ENCODE results near the gene ABCA5.
A peak's percentile ranks its signal among the peaks of the same experiment; 100 is the strongest.
"Not testable (repeated sequence)": the region's sequence is repeated elsewhere in the genome, so short reads cannot be mapped to it uniquely, and the experiment has no call there.

Gene ABCA5

DNA sequence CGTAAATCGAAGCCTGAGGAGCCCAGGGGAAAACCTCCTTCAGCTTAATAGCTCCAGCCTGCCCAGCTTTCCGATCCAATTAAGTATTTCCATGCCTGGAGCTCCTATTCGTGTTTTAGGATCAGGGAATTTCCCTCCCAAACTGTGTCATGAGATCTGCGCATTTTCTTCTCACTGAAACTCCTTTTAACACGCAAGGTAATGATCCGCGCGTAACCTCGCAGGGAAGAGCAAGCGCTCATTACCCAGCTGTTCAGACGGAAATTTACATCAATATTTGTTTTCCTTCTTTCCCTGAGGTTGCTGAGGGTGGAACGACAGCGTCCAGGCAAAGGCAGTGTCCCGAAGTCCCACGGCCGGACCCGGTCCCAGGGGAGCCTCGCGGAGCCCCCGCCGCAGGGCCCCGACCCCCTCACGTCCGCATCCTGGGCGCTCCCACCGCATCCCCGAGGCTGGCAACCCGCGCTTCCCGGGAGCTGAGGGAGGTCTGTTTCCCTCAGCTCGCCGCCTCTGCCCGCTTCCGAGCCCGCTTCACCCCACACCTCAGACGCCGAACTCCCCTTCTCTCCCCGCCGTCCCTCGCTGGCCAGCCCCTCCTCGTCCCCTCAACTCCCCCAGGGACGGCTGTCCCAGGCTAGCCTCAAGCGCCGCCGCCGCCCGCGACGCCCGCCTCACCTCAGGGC is 415 bp downstream of the ABCA5 start:
- DNase-seq, result peak; percentile 26 to 45 (median 44)

DNA sequence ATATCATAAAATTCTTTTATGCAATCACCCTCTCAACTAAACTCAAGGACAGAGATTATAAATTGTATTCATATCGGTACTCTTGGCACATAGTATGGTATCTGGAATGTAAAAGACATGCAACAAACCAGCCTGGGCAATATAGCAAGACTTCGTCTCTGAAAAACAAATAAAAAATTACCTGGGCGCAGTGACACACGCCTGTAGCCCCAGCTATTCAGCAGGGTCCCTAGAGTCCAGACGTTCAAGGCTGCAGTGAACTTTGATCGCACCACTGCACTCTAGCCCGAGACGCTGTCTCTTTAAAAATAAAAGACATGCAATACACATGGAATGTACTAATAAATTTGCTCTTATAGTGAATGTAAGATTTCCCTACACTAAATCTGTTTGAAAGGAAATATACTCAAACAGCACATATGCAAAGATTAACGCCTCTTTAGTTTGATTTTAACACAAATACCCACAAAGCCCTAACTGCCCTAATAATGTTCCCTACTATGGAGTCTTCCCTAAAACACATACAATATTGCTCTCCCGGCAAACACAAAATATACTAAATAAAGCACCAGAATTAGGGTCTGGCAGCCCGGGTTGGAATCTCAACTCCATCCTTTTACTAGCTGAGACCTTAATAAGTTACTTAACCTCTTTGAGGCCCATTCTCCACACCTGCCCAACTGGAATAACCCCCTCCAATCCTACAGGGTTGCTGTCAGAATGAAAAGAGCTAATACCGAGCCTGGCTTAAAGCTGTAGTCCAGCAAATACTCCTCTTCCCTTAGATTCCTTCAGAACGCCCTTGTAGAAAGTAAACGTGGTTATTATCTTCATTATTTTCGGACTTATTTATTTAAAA is 1.2 kb downstream of the ABCA5 start:
- DNase-seq, result no peak

DNA sequence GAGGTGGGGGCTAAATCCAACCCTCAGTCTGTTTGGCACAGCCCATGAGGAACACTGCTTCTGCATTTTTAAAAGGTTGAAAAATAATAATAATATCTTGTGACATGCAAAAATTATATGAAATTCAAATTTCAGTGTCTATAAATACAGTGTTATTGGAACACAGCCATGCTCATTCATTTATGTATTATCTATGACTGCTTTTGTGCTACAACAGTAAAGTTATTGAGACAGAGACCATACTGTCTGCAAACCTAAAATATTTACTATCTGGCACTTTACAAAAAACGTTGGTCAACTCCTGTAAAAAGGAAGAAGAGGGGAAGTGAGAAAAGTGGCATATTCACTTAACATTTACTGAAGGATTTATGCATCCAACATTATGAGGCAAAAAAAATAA is 3.1 kb downstream of the ABCA5 start:
- no peak for DNase-seq

DNA sequence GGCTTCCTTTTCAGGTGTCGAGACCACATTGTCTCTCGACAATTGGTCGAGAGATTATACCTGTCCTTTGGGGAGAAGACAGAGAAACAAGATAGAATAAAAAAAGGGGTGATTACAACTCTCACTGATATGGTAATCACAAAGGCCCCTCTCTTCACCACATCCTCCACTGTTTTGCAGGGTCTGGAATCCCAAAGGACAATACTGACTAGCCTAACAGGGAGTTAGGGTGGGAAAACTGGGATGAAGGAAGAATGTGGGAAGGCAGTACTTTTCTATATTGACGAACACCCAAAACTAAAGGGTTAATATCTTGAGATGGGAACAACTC is 6.1 kb downstream of the ABCA5 start:
- DNase-seq, result no peak

DNA sequence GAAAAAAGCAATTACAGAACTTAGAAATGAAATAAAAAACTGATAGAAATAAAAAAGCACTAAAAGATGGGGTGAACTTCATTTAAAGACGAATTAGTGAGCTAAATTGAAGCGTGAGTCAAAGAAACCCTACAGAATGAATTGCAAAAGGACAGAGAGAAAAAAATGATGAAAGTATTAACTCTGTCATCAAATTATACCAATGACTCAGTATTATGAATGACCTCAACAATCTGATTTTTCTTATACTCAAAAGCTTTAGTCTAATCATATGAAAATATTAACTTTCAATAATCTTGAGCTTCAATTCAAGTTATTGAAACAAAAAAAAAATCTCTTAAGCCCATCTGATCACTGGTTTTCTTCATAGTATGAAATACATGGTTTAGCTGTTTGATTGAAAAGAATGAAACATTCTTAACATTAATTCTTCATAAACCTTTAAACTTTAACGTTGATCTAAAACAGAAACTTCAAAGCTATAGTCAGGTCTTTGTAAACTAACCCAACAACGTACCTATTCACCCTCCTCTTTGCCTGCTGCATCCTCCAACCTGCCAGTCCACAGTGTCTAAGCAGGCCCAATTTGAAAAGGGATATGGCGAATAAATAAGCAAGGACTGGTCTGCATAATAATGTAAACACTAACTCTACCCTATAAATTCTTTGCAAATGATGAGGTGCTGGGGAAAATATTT is 6.6 kb downstream of the ABCA5 start:
- peak in 1 of 3 donors; percentile 11 for DNase-seq

DNA sequence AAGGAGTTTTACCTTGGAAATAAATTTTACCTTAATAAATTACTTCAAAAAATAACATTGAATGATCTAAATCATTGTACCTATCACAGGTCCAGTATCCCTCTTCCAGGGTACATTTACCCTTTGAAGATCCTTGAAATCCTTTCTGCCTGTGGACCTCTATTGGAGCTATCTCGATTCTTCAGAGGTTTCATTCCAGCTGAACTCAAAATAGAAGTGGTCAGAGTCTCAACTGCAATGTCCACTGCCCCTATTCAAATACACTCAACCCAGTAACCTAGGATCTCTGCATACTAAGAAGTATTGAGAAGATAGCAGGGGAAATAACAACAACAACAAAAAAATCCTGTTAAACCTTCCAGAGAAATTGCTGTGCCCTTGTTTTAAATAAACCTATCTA is 9.3 kb downstream of the ABCA5 start:
- no peak for DNase-seq

DNA sequence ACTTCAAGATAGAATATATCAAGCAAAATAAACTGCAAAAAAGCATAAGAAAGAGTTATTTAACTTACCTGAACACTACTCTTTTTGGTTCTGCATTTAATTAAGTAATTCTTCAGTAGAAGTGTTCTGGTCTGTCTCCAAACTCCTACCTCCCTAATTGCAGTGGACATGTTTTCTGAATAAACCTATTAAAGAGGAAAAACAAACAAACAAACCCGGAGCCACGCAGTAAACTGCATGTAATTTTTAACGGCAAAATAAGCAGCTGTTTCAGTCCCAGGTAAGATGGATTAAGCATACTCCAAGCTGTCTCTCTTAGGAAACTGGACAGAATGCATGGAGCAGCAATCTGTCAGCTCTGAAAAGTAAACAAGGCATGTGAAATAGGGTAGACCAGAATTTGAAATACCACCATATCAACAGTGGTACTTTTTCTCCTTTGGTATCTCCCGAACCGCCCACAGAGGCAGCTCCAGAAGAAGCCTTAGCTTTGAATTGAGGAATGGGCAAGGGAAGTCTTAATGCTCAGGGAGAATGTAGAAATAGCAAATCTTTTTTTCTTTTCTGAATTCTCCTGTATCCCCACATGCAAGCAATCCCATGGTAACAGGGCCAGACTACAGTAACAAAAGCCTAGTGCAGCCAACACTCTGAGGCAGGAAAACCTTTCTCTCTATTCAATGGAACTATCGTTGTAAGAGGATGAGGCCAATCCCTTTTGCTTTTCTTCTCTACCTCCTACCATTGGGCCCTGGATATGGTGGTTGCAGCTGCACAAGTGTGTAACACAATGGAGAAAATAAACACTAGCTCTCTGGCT is 12.5 kb downstream of the ABCA5 start:
- DNase-seq, result no peak

DNA sequence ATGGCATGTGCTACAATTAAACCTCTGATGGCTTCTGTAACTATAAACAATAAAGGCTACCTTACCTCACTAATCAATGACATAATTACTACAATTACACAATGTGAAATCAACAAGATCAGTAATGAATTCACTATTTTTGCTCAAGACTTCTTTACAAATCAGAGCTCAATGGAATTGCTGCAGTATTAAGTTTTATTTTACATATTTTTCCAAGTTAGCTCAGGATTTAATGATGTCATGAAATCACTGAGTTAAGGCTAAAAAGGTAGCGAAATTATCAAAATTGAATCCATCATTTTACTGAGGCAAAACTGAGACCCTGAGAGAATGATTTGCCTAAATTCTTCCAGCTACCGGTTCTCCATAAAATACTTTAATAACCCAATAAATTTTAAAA is 21.8 kb downstream of the ABCA5 start:
- no peak for DNase-seq

DNA sequence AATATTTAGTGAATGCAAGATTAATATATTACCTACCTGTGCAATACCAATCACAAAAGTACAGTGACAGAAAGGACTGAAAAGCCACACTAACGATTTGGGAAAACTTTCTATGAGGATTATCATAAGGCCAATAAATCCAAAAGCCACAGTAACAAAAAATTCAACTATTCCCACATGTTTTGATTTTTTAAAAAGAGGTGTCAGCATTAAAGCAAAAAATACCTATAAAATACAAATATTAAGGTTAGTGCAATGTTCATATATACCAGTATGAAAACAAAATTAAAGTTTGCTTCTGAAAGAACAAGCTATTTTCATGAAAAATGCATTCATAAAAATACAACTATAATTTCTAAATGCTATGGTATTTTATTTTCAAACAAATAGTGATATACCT is 24.3 kb downstream of the ABCA5 start:
- no peak for DNase-seq

DNA sequence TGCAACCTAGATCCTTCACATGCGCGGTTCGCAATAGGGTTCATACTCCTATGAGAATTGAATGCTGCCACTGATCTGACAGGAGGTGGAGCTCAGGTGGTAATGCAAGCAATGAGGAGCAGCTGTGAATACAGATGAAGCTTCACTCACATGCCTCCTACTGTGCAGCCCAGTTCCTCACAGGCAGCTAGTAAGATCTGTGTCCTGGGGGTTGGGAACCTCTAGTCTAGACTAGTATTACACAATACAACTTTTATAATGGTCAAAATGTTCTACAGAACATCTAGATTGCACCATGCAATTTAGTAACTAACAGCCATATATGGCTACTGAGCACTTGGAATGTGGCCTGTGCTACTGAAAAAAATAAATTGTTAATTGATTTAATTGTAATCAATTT is 26.7 kb downstream of the ABCA5 start:
- DNase-seq, result no peak

DNA sequence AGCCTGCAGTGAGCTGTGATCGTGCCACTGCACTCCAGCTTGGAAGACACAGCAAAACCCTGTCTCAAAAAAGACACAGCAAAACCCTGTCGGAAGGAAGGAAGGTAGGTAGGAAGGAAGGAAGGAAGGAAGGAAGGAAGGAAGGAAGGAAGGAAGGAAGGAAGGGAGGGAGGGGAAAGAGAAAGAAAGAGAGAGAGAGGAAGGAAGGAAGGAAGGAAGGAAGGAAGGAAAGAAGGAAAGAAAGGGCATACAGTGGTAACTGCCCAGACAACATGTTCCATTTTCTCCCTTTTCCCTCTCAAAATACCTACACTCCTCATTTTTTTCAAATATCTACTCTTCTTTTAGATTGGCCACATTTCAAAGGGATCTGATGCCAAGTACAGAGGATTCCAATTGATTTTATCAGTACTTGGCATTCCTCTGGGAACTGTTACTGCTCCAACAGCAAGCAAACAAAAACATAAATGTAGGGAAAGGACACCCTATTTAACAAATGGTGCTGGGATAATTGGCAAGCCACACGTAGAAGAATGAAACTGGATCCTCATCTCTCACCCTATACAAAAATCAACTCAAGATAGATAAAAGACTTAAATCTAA is 28.7 kb downstream of the ABCA5 start:
- not testable (repeated sequence) for DNase-seq

DNA sequence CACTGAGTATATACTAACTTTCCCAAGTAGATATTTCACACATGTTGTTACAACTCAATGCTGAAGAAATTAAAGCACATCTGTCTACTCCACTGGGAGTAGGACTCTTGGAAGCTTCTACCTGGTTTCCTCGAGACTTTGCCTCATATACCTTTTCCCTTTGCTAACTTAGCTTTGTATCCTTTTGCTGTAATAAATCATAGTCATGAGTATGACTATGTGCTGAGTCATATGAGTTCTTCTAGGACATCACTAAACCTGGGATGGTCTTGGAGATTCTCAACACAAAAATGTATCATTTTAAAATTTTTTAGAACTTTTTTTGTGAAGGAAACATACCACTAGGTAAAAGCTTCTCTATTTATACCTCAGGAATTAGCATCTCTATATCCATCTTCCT is 39.8 kb downstream of the ABCA5 start:
- DNase-seq, result peak in 1 of 3 donors; percentile 20

DNA sequence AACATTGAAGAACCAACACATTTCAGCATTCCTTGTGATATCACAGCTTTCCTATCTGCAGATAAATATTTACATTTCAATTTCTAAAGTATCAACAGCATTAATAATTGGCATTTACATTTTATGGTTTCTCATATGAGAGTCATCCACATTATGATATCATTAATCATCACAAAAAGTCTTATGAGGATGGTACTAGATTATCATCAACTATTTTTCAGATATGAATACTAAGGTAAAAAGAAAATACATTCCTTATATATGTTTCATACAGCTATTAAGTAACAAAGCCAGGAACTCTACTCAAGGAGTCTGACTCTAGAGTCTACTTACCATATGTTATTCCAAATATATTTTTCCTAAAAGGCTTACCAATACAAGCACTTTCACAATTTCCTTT is 40.7 kb downstream of the ABCA5 start:
- DNase-seq, result no peak

DNA sequence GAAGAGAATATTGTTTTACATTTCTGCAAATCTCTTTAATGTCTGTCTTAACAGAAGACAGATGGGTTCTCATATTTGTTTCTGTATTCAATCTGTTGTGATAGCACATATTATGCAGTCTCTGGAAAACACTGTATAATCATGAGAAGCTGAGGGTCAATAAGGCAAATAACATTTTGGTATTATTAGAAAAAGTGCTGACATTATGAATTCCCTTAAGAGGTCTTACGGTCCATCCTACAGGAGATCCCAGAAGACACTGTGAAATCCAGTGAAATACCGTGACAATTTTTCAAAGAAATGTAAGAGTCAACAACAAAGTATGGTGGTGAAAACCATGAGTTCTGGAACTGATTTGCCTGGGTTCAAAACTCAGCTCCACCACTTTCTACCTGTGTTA is 42.3 kb downstream of the ABCA5 start:
- no peak for DNase-seq

DNA sequence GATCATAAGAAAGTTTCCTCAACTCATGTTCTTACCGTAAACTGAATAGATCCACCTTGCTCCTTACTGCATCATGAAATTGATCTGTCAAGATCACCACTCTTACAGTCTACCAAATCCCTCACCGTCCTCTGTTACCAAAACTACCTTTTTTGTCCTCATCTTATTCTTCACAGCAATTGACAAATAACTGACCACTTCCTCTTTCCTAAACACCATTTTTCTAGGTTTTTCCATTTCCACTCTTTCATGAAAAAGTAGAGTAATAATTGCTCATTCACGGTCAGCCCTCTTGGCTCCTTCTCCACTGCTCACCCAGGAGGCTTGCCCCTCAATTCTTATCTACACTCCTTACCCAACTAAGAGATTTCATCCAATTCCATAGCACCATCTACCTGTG is 44.9 kb downstream of the ABCA5 start:
- no peak for DNase-seq

DNA sequence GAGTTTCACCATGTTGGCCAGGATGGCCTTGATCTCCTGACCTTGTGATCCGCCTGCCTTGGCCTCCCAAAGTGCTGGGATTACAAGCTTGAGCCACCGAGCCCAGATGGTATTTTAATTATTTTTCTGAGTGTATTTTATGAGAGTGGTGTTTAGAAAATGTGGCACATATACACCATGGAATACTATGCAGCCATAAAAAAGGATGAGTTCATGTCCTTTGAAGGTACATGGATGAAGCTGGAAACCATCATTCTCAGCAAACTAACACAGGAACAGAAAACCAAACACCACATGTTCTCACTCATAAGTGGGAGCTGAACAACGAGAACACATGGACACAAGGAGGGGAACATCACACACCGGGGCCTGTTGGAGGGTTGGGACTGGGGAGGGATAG is 50.7 kb downstream of the ABCA5 start:
- DNase-seq, result not testable (repeated sequence)

DNA sequence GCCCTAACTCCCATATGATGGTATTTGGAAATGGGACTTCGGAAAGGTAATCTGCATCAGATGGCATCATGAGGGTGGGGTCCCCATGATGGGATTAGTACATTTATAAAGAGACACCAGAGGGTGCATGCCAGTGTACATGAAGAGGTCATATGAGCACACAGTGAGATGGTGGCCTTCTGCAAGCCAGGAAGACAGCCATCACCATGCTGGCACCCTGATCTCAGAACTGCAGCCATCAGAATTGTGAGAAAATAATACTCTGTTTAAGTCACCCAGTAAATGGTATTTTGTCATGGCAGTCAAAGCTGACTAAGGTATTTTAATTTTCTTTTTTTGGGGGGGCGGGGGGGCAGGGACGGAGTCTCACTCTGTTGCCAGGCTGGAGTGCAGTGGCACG is 51.2 kb downstream of the ABCA5 start:
- DNase-seq, result no peak

DNA sequence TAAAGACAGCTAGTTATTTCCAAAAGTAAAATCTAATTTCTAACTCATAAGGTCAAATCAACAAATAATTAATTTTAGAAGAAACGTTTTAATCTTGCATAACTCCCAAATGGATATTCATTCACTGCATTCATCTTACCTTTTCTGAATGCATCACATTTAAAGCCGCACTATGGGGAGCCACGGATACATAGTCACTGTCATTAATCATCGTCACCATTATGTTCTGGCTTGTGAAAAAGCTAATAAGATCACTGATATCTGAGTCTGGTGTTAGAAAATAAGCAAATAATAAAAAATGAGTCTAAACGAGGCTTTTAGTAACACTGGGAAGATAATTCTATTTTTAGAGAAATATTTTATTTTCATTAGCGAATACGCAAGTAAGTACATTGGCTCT is 55.9 kb downstream of the ABCA5 start:
- no peak for DNase-seq

DNA sequence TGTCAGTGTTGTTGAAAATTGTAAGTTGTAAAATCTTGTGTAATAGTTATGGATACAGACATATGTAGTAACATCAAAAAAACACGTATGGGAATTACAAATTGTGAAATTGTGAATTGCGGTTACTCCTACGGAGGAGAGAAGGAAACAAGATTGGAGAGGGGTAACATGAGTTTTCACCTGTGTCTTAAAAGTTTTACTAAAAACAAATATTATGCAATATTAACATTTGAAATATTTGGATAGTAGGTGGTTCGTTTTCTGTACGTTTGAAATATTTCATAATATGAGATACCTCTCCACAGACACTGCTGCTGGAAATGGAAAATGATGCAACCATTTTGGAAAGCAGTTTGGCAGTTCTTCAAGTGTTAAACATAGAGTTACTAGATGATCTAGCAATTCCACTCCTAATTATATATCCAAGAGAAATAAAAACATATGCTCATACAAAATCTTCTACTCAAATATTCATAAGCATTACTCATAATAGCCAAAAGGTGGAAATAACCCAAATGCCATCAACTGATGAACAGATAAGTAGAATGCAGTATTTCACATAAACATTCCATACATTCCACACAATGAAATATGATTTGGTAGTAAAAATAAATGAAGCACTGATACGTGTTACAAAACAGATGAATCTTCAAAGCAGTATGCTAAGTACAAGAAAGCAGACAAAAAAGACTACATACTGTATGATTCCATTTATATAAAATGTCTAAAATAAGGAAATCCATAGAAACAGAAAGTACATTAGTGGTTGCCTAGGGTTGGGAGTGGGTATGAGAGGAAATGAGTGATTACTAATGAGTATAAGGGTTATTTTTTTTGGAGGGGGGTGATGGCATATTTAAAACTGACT is 57.6 kb downstream of the ABCA5 start:
- DNase-seq, result peak; percentile 56 to 81 (median 74)

DNA sequence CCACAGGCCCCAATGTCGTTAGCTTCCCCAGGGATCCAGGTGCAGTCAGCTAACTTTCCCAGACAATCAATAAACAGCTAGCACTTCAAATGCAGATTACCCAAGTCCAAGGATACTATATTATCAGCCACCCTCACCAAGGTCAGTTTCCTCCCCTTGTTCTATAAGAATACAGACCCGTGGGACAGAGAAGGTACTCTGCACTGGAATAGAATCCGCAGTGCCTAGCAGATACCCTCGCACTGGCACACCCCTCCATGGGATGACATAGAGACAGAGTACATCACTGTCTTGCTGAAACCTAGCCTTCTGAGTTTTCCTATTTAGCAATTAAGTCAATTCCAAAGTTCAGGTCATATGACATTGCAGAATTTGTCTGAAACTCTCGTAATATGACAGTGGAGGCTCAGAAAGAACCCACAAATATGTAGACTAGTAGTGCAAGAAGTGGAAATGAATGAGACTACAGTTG is 58.4 kb downstream of the ABCA5 start:
- DNase-seq, result peak; percentile 21 to 57 (median 40)

DNA sequence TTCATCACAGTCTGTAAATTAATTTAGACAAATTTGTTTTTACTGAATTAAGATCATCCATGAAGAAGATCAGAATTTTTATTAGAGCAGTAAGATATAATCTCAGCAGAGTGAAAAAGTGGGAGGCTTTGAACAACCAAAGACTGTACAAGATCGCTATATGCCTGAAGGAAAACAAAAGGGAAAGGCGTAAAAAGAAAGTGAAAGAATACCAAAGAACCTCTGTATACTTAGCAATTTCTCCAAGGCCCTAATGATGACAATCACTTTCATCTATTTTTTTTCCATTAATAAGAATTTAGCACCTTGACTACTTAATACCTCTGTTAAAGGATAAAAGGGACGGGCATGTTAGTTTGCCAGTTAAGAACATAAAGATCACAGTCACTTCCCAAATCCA is 59.7 kb downstream of the ABCA5 start:
- DNase-seq, result no peak

DNA sequence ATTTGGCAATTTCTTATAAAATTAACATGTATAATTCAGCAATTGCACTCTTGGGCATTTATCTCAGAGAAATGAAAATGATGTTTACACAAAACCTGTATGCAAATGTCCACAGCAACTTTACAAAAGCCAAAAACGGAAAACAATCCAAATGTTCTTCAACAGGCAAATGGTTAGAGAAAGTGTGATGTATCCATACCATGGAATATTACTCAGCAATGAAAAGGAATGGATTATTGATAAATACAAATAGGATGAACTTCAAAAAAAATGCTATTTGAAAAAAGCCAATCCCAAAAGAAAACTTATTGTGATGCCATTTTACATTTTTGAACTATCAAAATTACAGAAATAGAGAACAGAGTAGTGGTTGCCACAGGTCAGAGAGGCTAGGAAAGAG is 61.1 kb downstream of the ABCA5 start:
- DNase-seq, result no peak
